ENCODE results near the gene VIPR2. TPM values are rescaled to one million over a fixed set of nuclear protein-coding genes. Genes with fewer than 3 reads are reported as not detected.
"Not testable (repeated sequence)": the region's sequence is repeated elsewhere in the genome, so short reads cannot be mapped to it uniquely, and the experiment has no call there.

The VIPR2 gene
- total RNA-seq, 1 donor from 2014 or later = 15.2 TPM

DNA sequence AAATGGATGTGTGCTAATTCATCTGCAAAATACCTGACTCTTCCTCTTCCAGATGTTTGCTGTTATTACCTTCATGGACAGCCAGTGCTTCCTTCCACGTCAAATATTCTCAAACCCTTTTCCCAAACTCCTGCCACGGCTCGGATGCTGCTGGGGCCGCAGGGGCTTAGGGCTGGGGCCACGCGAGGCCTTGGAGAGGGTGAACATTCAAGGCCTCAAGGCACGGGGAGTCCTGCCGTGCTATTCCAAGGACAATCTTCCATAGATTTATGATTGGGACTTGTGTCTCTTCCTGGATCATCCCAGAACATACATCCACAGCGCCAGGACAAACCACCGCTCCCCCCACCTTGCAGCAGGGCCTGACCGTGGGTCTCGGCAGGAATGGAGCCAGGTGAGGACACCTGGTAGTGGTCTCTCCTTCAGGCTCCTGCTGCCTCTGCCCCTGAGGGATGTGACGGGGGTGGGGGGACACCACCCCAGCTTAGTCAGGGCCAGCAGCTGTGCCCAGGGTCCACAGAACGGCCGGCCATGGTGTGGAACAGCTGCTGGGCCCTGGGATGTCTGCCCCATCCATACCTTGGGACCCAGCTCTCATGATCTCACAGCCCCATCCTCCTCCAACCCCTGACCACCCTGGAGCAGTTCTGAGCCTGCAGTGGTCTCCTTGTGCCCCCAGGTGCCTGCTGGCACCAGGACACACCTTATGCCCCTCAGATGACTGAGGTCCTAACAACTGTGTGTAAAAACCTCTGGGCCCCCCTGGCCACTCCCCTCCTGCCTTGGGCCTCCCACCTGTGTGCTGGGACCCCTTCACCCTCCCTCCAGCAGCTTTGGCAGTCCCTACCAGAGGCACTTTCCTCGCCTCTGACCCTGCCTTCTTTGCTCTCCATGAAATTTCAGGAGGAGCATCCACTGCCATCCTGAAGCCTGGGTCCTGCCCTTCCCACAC is 16.7 kb downstream of the VIPR2 start:
- ATAC-seq (ENCODE audit: poor library complexity) (no peak), DNase-seq (peak; percentile 35)
- intact Hi-C loops (cut with DNase I) = no loop called here

GRCh38 chr7:159126311-159127260 is 18.1 kb downstream of the VIPR2 start:
- ATAC-seq (ENCODE audit: poor library complexity) = no peak
- intact Hi-C loops (cut with DNase I) = no loop called here
- DNase-seq = peak; percentile 31

DNA sequence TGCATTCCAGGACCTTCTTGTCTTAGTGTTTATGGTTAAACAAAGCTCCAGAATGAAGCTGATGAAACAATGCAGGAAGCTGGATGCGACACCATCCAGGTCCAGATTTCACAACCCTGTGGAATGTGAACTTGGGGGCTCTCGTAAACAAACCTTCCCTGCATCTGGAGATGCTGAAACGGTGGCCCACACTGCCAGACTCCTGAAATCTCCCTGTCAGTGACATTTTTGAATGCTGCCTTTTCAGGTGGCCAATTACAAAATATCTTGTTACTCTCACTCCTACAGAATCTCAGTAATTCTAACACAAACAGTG is 18.8 kb downstream of the VIPR2 start:
- ATAC-seq (ENCODE audit: poor library complexity) = no peak
- peak; percentile 21 for DNase-seq
- intact Hi-C loops (cut with DNase I) = no loop called here

DNA sequence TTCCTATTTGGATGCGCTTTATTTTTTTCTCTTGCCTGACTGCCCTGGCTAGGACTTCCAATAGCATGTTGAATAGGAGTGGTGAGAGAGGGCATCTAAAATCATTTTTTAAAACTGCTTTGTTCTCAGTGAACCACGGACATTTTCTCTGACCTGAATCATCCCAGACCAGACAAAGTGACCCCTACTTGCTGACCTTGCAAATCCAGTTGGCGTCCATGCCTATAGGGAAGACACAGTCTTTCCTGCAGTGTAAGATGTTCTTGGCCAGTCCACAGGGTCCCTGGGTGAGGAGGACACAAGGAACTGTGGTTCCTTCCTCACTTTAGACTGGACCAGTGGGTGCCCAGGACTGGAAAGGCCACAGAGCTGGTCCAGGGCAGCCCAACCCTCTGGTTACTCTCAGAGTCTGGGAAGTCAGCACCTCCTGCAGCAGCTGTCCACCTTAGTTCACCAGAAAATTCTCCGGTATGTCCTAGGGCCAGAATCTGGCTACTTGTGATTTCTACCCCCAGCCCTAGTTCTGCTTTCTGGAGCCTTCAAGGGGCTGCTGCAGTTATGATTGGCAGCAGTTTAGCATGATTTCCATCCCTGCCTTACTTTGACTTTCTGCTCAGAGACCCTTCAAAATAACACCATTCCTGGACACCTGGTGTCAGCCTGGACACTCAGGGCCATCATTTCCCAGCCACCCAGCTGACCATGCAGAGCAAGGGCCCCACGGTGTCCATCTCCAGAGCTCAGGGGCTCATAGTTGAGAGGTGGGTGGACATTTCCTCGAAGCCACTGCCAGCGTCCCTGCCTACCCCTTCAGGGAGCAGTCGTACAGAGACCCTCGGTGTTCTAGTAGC is 19.3 kb downstream of the VIPR2 start:
- ATAC-seq (ENCODE audit: poor library complexity) (no peak), DNase-seq (peak; percentile 14)
- intact Hi-C loops (cut with DNase I) = no loop called here

DNA sequence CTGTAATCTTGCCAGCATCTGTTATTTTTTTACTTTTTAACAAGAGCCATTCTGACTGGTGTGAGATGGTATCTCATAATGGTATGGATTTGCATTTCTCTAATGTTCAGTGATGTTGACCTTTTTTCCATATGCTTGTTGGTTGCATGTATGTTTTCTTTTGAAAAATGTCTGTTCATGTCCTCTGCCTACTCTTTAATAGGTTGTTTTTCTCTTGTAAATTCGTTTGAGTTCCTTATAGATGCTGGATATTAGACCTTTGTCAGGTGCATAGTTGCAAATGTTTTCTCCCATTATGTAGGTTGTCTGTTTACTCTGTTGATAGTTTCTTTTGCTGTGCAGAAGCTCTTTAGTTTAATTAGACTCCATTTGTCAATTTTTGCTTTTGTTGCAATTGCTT is 20.9 kb downstream of the VIPR2 start:
- intact Hi-C loops (cut with DNase I); DNase-seq; ATAC-seq (ENCODE audit: poor library complexity): not testable (repeated sequence)

GRCh38 chr7:159123294-159123693 is 21.4 kb downstream of the VIPR2 start:
- intact Hi-C loops (cut with DNase I); DNase-seq; ATAC-seq (ENCODE audit: poor library complexity): not testable (repeated sequence)

DNA sequence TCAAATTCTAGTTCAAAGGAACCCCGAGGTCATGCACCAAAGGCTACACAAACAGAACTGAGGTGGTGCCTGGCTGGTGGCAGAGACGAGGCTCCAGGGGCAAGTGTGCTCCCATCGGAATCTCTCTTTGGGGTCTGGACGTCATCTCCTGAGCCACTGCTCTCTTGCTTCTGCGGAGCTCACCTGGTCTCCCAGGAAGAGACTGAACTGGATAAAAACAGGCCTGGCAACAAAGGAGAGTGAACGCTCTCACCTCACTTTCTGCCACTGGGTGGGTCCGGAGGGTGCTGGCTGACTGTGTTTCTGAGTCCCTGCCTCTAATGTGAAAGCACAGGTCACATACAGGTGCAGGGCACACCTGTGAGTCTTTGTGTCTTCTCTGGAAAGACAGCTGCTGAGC is 22.4 kb downstream of the VIPR2 start:
- ATAC-seq (ENCODE audit: poor library complexity) (no peak), DNase-seq (peak; percentile 16)
- intact Hi-C loops (cut with DNase I) = no loop called here

- intact Hi-C loops (cut with DNase I) = no loop called here
- ATAC-seq (ENCODE audit: poor library complexity) (no peak), DNase-seq (no peak)
Observed at GRCh38 chr7:159121476-159121875, 23.2 kb downstream of the VIPR2 start.

DNA sequence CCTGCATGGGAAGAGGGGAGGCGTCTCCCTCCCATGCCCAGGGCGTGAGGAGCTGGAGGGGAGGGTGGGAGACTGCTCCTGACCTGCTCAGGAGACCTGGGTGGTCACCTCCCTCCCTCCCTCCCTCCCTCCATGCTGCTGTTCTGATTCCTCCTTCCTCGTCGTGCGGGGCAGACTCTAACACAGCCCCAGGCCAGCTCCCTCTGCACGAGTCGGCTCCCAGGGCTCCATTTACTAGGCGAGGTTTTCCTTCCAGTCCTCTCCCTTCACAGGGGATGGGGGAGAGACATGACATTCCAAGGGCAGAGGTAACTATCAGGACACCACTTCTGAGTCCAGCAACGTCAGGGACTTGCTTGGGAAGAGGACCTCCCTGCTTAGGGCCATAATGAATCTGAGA is 23.6 kb downstream of the VIPR2 start:
- ATAC-seq (ENCODE audit: poor library complexity) (no peak), DNase-seq (no peak)
- intact Hi-C loops (cut with DNase I) = no loop called here

- ATAC-seq (ENCODE audit: poor library complexity) (no peak), DNase-seq (no peak)
- intact Hi-C loops (cut with DNase I) = no loop called here
Observed at GRCh38 chr7:159120540-159120919, 24.1 kb downstream of the VIPR2 start.

DNA sequence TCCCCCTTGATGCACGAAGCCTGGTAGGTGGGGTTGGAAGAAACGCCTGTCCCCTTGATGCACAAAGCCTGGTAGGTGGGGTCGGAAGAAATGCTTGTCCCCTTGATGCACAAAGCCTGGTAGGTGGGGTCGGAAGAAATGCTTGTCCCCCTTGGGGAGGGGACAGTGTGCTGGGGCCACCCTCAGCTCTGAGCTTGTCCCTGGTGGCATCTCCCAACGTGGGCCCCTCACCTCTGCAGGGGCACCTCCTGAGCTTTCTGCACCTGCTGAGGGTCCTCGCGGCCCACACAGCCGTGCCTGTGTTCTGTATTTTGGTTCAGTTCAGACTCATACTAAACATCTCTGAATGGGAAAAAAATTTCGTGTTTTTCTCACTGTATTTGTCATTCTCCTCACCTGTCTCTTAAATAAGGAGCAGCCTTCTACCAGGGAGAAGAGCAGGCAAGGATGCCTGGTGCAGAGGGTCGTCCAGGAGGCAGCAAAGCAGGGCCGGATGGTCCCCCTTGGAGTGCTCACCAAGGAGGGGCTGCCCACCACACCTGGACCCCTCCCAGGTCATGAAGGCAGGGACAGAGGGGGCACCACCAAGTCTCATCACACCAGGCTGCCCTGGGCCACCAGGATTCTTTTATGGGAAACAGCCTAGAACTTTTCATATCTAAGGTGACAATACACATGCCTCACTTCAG is 24.7 kb downstream of the VIPR2 start:
- DNase-seq (peak; percentile 13), ATAC-seq (ENCODE audit: poor library complexity) (no peak)
- intact Hi-C loops (cut with DNase I) = no loop called here

GRCh38 chr7:159119026-159119741 is 25.5 kb downstream of the VIPR2 start:
- peak; percentile 22 for DNase-seq
- no peak for ATAC-seq (ENCODE audit: poor library complexity)
- intact Hi-C loops (cut with DNase I) = no loop called here

DNA sequence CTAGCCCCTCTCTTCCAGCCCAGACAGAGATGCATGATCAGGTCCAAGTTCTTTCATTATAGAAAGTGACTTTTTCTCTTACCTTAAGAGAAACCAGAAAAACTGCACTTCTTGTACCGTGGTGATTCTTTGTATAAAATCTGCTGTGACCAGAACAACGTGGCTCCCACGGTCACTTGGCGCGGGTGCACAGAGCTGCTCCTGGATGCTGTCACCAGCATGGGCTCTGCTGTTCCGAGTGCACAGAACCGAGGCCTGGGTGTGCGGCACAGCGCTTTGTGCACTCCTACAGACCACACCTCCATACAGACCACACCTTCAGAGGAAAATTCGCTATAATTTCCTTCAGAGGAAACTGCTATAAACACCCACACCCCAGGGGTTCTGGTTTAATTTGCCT is 26.0 kb downstream of the VIPR2 start:
- no peak for ATAC-seq (ENCODE audit: poor library complexity)
- DNase-seq = peak; percentile 27
- intact Hi-C loops (cut with DNase I) = no loop called here

- intact Hi-C loops (cut with DNase I) = no loop called here
- DNase-seq = no peak
- no peak for ATAC-seq (ENCODE audit: poor library complexity)
Observed at GRCh38 chr7:159118197-159118595, 26.5 kb downstream of the VIPR2 start.

- DNase-seq (peak; percentile 26), ATAC-seq (ENCODE audit: poor library complexity) (no peak)
- intact Hi-C loops (cut with DNase I) = no loop called here
Observed at GRCh38 chr7:159117366-159118196, 27.1 kb downstream of the VIPR2 start.

GRCh38 chr7:159116581-159117339 is 27.9 kb downstream of the VIPR2 start:
- intact Hi-C loops (cut with DNase I) = no loop called here
- DNase-seq = peak; percentile 8
- ATAC-seq (ENCODE audit: poor library complexity) = no peak
